Nephron progenitor cell (in vitro differentiated cells): Measurements from ENCODE around the gene PDZRN3.

Experiments used
- DNase-seq: peaks from one replicate; pipeline ENCODE4 v3.0.0; 2021
- H3K27ac Mint-ChIP-seq: 2 replicates; pipeline ENCODE4 v1.8.0; 2021; ENCODE audit warnings: mild to moderate bottlenecking, moderate library complexity, mixed read lengths
- H3K27me3 Mint-ChIP-seq: 2 replicates; pipeline ENCODE4 v1.8.0; 2021; ENCODE audit warnings: mild to moderate bottlenecking, low read depth, mixed read lengths; ENCODE audit not compliant: poor library complexity
- H3K36me3 Mint-ChIP-seq: 2 replicates; pipeline ENCODE4 v1.8.0; 2021; ENCODE audit warnings: low read depth, mixed read lengths
- H3K4me1 Mint-ChIP-seq: 2 replicates; pipeline ENCODE4 v1.8.0; 2021; ENCODE audit warnings: mixed read lengths
- H3K4me3 Mint-ChIP-seq: 2 replicates; pipeline ENCODE4 v1.8.0; 2021; ENCODE audit warnings: mild to moderate bottlenecking, moderate library complexity, mixed read lengths
- H3K9me3 Mint-ChIP-seq: 2 replicates; pipeline ENCODE4 v1.8.0; 2021; ENCODE audit warnings: mild to moderate bottlenecking, moderate library complexity, mixed read lengths
- TF ChIP-seq, protein P1 (sequence below): fragments of 200-600 bp; sonication (generic); IDR thresholded peaks from 2 replicates; pipeline ENCODE4 v1.5.0; 2021; ENCODE audit warnings: antibody characterized with exemption

Gene PDZRN3

DNA sequence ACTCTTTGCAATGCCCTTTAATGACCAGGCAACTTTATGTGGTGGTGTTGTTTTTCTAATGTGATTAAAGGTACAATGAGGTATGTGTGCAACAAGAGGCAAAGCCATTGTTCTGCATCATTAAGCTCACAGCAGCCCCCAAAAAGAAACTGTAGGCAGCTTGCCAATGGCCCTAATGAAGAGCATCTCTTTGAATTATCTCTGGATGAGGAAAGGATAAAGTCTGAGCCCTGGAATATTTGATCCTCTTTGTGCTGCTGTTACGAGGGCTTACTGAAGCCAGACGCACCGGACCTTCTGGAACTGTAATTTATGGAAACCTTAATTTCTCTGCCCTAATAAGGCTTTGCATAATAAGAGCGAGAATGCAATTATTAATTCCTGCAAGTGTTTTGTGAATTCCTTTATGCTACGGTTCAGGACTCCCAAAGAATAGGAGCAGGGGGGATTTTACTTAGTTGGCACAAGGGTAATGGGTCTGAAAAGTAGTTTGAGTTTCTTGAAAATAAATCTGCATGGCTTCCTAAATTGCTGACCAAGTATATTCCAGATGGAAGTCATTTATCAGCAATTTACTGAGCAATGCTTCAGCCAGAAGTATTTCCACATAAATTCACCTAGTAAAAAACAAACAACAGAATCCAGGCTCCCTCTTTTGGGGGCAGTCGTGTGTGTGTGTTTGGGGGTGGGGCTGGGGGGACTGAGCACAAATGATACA is 193.4 kb downstream of the PDZRN3 start:
- peak overlapping the region; percentile 54 for H3K27ac Mint-ChIP-seq
- H3K4me3 Mint-ChIP-seq: peak overlapping the region; percentile 37

DNA sequence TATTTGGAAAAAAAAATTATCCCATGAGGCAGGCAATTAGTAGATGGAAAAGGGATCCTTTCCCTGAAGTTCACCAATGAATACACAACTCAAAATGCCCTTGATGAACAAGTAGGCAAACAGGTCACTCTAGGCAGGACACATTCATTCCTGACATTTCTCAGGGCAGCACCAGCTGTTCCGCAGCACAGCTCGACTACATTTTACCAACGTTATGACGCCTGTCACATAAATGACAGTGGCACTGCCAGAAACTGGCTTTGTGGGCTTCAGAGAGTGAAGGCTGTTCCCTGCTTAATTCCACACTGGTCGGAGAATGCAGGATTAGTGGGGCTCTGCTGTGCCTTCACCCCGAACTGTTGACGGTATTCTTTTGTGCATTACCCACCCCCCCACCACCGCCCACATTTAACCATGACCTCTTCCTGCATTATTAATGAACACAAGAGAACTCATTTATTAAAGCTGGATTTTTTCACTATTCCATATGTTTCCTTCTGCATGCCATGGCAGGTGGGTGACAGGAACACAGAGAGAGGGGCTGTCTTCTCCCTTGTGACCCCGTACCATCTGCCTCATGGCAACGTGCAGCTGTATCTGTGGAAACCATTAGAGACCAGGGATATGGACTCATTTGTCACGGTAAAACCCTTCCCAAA is 197.6 kb downstream of the PDZRN3 start:
- H3K4me3 Mint-ChIP-seq: no peak overlapping the region
- H3K9me3 Mint-ChIP-seq: peaks cover 15% of the 10 kb centered on the region
- no peak for DNase-seq
- peaks cover 32% of the 10 kb centered on the region for H3K36me3 Mint-ChIP-seq
- H3K27me3 Mint-ChIP-seq: peaks cover 8% of the 10 kb centered on the region
- H3K27ac Mint-ChIP-seq: no peak overlapping the region
- TF ChIP-seq, protein P1, sequence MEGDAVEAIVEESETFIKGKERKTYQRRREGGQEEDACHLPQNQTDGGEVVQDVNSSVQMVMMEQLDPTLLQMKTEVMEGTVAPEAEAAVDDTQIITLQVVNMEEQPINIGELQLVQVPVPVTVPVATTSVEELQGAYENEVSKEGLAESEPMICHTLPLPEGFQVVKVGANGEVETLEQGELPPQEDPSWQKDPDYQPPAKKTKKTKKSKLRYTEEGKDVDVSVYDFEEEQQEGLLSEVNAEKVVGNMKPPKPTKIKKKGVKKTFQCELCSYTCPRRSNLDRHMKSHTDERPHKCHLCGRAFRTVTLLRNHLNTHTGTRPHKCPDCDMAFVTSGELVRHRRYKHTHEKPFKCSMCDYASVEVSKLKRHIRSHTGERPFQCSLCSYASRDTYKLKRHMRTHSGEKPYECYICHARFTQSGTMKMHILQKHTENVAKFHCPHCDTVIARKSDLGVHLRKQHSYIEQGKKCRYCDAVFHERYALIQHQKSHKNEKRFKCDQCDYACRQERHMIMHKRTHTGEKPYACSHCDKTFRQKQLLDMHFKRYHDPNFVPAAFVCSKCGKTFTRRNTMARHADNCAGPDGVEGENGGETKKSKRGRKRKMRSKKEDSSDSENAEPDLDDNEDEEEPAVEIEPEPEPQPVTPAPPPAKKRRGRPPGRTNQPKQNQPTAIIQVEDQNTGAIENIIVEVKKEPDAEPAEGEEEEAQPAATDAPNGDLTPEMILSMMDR: no peak
- peaks cover 44% of the 10 kb centered on the region for H3K4me1 Mint-ChIP-seq

More for the DNA sequence above, 193.4 kb downstream of the PDZRN3 start:
- H3K27me3 Mint-ChIP-seq: peaks cover 8% of the 10 kb centered on the region
- H3K4me1 Mint-ChIP-seq: peaks cover 78% of the 10 kb centered on the region
- TF ChIP-seq, protein P1: no peak
- no peak for DNase-seq
- H3K36me3 Mint-ChIP-seq: peaks cover 10% of the 10 kb centered on the region
- no peaks in the 10 kb centered on the region for H3K9me3 Mint-ChIP-seq

DNA sequence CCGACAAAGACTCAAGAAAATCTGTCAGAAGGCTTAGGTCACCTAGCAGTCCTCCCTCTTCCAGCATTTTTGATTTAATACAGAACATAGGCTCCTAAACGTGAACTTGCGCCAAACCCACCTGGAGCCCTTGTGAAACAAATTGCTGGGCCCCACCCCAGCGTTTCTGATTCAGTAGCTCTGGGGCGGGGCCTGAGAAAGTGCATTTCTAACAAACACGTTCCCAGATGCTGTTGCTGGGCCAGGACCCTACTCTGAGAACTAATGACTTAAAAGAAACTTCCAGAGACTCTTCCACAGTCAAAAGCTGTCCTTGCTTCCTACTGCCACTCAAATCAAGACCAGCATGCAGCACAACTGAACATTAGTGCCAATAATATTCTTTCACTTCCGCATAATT is 198.1 kb downstream of the PDZRN3 start:
- TF ChIP-seq, protein P1: no peak
- Mint-ChIP-seq H3K9me3 (peaks cover 18% of the 10 kb centered on the region), H3K27ac (no peak overlapping the region), H3K4me3 (no peak overlapping the region), H3K4me1 (peaks cover 38% of the 10 kb centered on the region), H3K36me3 (peaks cover 36% of the 10 kb centered on the region), H3K27me3 (peaks cover 8% of the 10 kb centered on the region)
- no peak for DNase-seq

DNA sequence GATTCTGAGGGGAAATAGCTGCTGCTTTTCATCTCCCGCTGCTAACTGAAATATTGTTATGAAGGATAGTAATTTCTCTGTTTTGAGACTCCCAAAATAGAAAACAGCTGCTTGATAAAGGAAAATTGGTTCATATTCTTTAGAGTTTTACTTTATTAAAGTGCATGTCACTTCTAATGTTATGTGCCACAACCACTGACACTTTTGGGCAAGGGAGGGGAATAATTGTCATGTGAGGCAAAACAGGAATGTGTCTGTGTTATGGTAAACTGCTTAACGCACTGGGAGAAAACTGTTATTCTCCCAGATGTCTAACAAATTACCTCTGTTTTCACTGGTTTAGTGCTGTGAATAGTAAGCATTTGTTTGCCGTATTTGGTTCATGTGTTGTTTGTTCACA is 201.6 kb downstream of the PDZRN3 start:
- H3K4me1 Mint-ChIP-seq: peaks cover 42% of the 10 kb centered on the region
- no peak for DNase-seq
- TF ChIP-seq, protein P1: no peak
- H3K9me3 Mint-ChIP-seq: peaks cover 21% of the 10 kb centered on the region
- no peak overlapping the region for H3K4me3 Mint-ChIP-seq
- peaks cover 5% of the 10 kb centered on the region for H3K27me3 Mint-ChIP-seq
- peaks cover 38% of the 10 kb centered on the region for H3K36me3 Mint-ChIP-seq
- H3K27ac Mint-ChIP-seq: no peak overlapping the region

DNA sequence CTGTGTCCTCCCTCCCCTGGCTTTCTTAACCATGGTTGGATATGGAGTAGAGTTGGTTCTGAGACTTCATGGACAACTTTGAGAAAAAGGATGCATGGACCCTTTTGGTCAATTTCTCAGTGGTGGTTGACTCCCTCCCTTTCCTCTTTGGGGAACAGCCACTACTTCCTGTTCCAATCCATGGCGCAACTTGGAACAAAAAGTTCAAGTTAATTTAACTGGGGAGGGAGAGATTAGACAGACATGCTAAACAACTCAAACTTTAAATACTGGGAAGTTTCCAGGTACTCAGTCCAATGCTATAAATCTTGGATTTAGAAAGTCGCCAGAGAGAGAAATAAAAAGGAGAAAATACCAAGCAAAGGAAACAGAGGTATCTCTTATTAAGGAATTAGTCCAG is 202.2 kb downstream of the PDZRN3 start:
- Mint-ChIP-seq H3K27me3 (peaks cover under 1% of the 10 kb centered on the region), H3K36me3 (peaks cover 32% of the 10 kb centered on the region), H3K4me3 (no peak overlapping the region), H3K4me1 (peaks cover 42% of the 10 kb centered on the region), H3K9me3 (peaks cover 21% of the 10 kb centered on the region), H3K27ac (no peak overlapping the region)
- TF ChIP-seq, protein P1: no peak
- DNase-seq: no peak
